HEK293 (cell line): ENCODE results near the gene TRDMT1.

ENCODE experiments used
- BCL11A ChIP-seq: fragments of 450-650 bp; formaldehyde crosslinking; IDR thresholded peaks from 2 replicates; pipeline ENCODE4 v1.5.1; 2016; ENCODE audit warnings: low read depth, missing biosample characterization, missing genetic modification characterization
- BCL11B ChIP-seq: fragments of 450-650 bp; formaldehyde crosslinking; IDR thresholded peaks from 2 replicates; pipeline ENCODE4 v1.5.1; 2016; ENCODE audit warnings: low read depth, missing biosample characterization, missing genetic modification characterization
- BCL6B ChIP-seq: fragments of 450-650 bp; formaldehyde crosslinking; IDR thresholded peaks from 2 replicates; pipeline ENCODE4 v1.5.1; 2017; ENCODE audit warnings: missing biosample characterization, missing genetic modification characterization
- EGR2 ChIP-seq: fragments of 450-650 bp; formaldehyde crosslinking; IDR thresholded peaks from 2 replicates; pipeline ENCODE4 v1.5.1; 2016; ENCODE audit warnings: low read depth, missing biosample characterization, missing genetic modification characterization
- GLI4 ChIP-seq: fragments of 450-650 bp; formaldehyde crosslinking; IDR thresholded peaks from 2 replicates; pipeline ENCODE4 v1.5.1; 2016; ENCODE audit warnings: missing biosample characterization, missing genetic modification characterization
- OVOL3 ChIP-seq: fragments of 450-650 bp; formaldehyde crosslinking; IDR thresholded peaks from 2 replicates; pipeline ENCODE4 v1.5.1; 2016; ENCODE audit warnings: missing biosample characterization, missing genetic modification characterization
- PBX3 ChIP-seq: sonication (generic); formaldehyde crosslinking; IDR thresholded peaks from 2 replicates; pipeline ENCODE4 v1.8.1; 2022; ENCODE audit warnings: mild to moderate bottlenecking, moderate library complexity, missing genetic modification reagents
- SCRT2 ChIP-seq: fragments of 450-650 bp; formaldehyde crosslinking; IDR thresholded peaks from 2 replicates; pipeline ENCODE4 v1.5.1; 2016; ENCODE audit warnings: missing biosample characterization, missing genetic modification characterization
- SETDB1 ChIP-seq: IDR thresholded peaks from one replicate; pipeline ENCODE4 v1.6.1; 2017; ENCODE audit warnings: mild to moderate bottlenecking, low read length, moderate library complexity, mixed read lengths; ENCODE audit not compliant: insufficient read length
- YY2 ChIP-seq: fragments of 450-650 bp; formaldehyde crosslinking; IDR thresholded peaks from 2 replicates; pipeline ENCODE4 v1.5.1; 2016; ENCODE audit warnings: missing biosample characterization, missing genetic modification characterization
- ZBTB17 ChIP-seq: fragments of 450-650 bp; formaldehyde crosslinking; IDR thresholded peaks from 2 replicates; pipeline ENCODE4 v1.5.1; 2016; ENCODE audit warnings: missing biosample characterization, missing genetic modification characterization
- ZBTB21 ChIP-seq: fragments of 450-650 bp; formaldehyde crosslinking; IDR thresholded peaks from 2 replicates; pipeline ENCODE4 v1.5.1; 2017; ENCODE audit warnings: missing biosample characterization, missing genetic modification characterization
- ZBTB49 ChIP-seq: fragments of 450-650 bp; formaldehyde crosslinking; IDR thresholded peaks from 2 replicates; pipeline ENCODE4 v1.5.1; 2016; ENCODE audit warnings: missing biosample characterization, missing genetic modification characterization, low read depth
- ZFHX2 ChIP-seq: fragments of 450-650 bp; formaldehyde crosslinking; conservative IDR thresholded peaks from 2 replicates; pipeline ENCODE4 v1.5.1; 2016; ENCODE audit warnings: missing biosample characterization, missing genetic modification characterization
- ZFP69B ChIP-seq: fragments of 450-650 bp; formaldehyde crosslinking; IDR thresholded peaks from 2 replicates; pipeline ENCODE4 v1.5.1; 2016; ENCODE audit warnings: missing biosample characterization, missing genetic modification characterization
- ZNF169 ChIP-seq: fragments of 450-650 bp; formaldehyde crosslinking; IDR thresholded peaks from 2 replicates; pipeline ENCODE4 v1.5.1; 2016; ENCODE audit warnings: missing biosample characterization, missing genetic modification characterization
- ZNF214 ChIP-seq: fragments of 450-650 bp; formaldehyde crosslinking; IDR thresholded peaks from 2 replicates; pipeline ENCODE4 v1.5.1; 2017; ENCODE audit warnings: missing biosample characterization, mild to moderate bottlenecking, missing genetic modification characterization, borderline replicate concordance
- ZNF302 ChIP-seq: fragments of 450-650 bp; formaldehyde crosslinking; IDR thresholded peaks from 2 replicates; pipeline ENCODE4 v1.5.1; 2016; ENCODE audit warnings: missing biosample characterization, missing genetic modification characterization, low read depth
- ZNF311 ChIP-seq: fragments of 450-650 bp; formaldehyde crosslinking; IDR thresholded peaks from 2 replicates; pipeline ENCODE4 v1.5.1; 2017; ENCODE audit warnings: missing biosample characterization, missing genetic modification characterization, borderline replicate concordance
- ZNF37A ChIP-seq: fragments of 450-650 bp; IDR thresholded peaks from 2 replicates; pipeline ENCODE4 v1.5.1; 2018; ENCODE audit warnings: missing biosample characterization, missing genetic modification characterization
- ZNF48 ChIP-seq: fragments of 450-650 bp; formaldehyde crosslinking; IDR thresholded peaks from 2 replicates; pipeline ENCODE4 v1.5.1; 2016; ENCODE audit warnings: missing biosample characterization, missing genetic modification characterization
- ZNF561 ChIP-seq: fragments of 450-650 bp; IDR thresholded peaks from 2 replicates; pipeline ENCODE4 v1.5.1; 2018; ENCODE audit warnings: missing biosample characterization, missing genetic modification characterization, borderline replicate concordance
- ZNF654 ChIP-seq: fragments of 450-650 bp; formaldehyde crosslinking; IDR thresholded peaks from 2 replicates; pipeline ENCODE4 v1.5.1; 2016; ENCODE audit warnings: low read depth, missing biosample characterization, missing genetic modification characterization
- ZNF768 ChIP-seq: fragments of 450-650 bp; formaldehyde crosslinking; IDR thresholded peaks from 2 replicates; pipeline ENCODE4 v1.5.1; 2018; ENCODE audit warnings: missing biosample characterization, mild to moderate bottlenecking, missing genetic modification characterization
- ZNF776 ChIP-seq: fragments of 450-650 bp; formaldehyde crosslinking; IDR thresholded peaks from 2 replicates; pipeline ENCODE4 v1.5.0; 2017; ENCODE audit warnings: missing biosample characterization, missing genetic modification characterization, borderline replicate concordance
- ZNF777 ChIP-seq: fragments of 450-650 bp; formaldehyde crosslinking; IDR thresholded peaks from 2 replicates; pipeline ENCODE4 v1.5.1; 2017; ENCODE audit warnings: missing biosample characterization, missing genetic modification characterization, borderline replicate concordance
- ZSCAN5A ChIP-seq: fragments of 450-650 bp; formaldehyde crosslinking; IDR thresholded peaks from 2 replicates; pipeline ENCODE4 v1.5.1; 2016; ENCODE audit warnings: missing biosample characterization, missing genetic modification characterization
- TF ChIP-seq, protein P1 (sequence below): fragments of 450-650 bp; formaldehyde crosslinking; IDR thresholded peaks from 2 replicates; pipeline ENCODE4 v1.5.0; 2017; ENCODE audit warnings: missing biosample characterization, missing genetic modification characterization, borderline replicate concordance
- TF ChIP-seq, protein P2 (sequence below): fragments of 450-650 bp; formaldehyde crosslinking; IDR thresholded peaks from 2 replicates; pipeline ENCODE4 v1.5.1; 2017; ENCODE audit warnings: missing biosample characterization, missing genetic modification characterization

Gene TRDMT1

DNA sequence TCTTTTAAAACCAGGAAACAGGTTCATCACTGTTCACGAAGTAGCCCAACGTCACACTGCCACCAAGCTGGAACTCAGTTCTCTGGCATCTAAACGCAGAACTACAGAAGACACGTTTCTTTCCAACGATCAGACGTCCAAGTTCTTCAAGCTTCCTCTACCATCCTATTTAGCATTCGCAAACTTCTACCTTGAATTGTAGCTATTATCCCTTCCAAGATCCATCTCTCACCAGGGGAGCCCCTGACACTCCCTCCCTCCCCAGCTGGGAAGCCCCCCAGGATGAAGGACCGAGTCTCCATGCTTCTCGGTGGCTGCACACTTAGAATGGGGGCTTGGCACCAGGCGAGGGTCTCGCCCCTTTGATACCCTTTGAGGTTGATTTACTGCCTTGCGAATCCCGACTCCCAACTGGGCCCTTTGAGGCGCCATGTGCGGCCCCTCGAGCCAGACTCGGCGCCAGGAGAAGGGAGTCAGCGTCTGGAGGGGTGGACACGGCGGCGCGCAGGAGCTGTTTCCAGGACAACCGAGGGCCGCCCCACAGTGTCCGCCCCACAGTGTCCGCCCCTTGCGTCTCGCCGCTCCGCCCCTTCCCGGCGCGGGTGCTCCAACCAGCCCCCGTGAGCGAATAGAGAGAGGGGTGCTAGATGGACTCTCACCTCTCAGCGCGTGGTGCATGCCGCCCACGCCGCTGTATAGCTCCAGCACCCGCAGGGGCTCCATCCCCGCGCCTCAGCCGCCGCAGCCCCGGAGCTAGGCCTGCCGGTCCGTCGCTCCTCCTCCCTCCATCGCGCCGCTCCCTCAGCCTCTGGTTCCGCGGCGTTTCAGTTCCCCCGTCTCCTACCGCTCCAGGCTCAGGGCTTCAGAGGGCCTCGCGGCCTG is at the start of gene TRDMT1 (continued):
- peak; percentile 88 for TF ChIP-seq ZBTB17
- peak; percentile 94 for TF ChIP-seq OVOL3
- no peak for TF ChIP-seq BCL11B (tag by site-specific recombination)
- TF ChIP-seq ZNF48 (tag by site-specific recombination): no peak
- peak; percentile 98 for TF ChIP-seq ZNF561
- no peak for TF ChIP-seq ZBTB49
- no peak for TF ChIP-seq ZNF37A (tag by site-specific recombination)
- TF ChIP-seq ZNF654: no peak
- TF ChIP-seq ZNF777: no peak
- peak; percentile 59; the same call in 1 of the 2 replicates for TF ChIP-seq BCL11A
- TF ChIP-seq ZNF302: peak; percentile 89; the same call in 1 of the 2 replicates
- peak; percentile 89 for TF ChIP-seq YY2
- no peak for TF ChIP-seq ZNF311 (tag by site-specific recombination)
- peak; percentile 71 for TF ChIP-seq ZBTB21 (tag by site-specific recombination)
- peak; percentile 62; the same call in 1 of the 2 replicates for TF ChIP-seq PBX3 (CRISPR knock-in tag)
- TF ChIP-seq ZSCAN5A (tag by site-specific recombination): peak; percentile 99
- TF ChIP-seq SETDB1: no peak
- TF ChIP-seq BCL6B (tag by site-specific recombination): no peak
- no peak for TF ChIP-seq ZNF169 (tag by site-specific recombination)
- peak; percentile 94 for TF ChIP-seq ZFHX2 (tag by site-specific recombination)
- TF ChIP-seq, protein P1, sequence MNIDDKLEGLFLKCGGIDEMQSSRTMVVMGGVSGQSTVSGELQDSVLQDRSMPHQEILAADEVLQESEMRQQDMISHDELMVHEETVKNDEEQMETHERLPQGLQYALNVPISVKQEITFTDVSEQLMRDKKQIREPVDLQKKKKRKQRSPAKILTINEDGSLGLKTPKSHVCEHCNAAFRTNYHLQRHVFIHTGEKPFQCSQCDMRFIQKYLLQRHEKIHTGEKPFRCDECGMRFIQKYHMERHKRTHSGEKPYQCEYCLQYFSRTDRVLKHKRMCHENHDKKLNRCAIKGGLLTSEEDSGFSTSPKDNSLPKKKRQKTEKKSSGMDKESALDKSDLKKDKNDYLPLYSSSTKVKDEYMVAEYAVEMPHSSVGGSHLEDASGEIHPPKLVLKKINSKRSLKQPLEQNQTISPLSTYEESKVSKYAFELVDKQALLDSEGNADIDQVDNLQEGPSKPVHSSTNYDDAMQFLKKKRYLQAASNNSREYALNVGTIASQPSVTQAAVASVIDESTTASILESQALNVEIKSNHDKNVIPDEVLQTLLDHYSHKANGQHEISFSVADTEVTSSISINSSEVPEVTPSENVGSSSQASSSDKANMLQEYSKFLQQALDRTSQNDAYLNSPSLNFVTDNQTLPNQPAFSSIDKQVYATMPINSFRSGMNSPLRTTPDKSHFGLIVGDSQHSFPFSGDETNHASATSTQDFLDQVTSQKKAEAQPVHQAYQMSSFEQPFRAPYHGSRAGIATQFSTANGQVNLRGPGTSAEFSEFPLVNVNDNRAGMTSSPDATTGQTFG (tag by site-specific recombination): no peak
- TF ChIP-seq SCRT2: no peak
- no peak; the same call in 1 of the 2 replicates for TF ChIP-seq ZNF768 (tag by site-specific recombination)
- TF ChIP-seq ZNF214: no peak
- no peak for TF ChIP-seq ZNF776
- TF ChIP-seq ZFP69B: peak; percentile 90
- peak; percentile 97 for TF ChIP-seq GLI4 (tag by site-specific recombination)
- peak; percentile 88 for TF ChIP-seq EGR2 (tag by site-specific recombination)
- TF ChIP-seq, protein P2, sequence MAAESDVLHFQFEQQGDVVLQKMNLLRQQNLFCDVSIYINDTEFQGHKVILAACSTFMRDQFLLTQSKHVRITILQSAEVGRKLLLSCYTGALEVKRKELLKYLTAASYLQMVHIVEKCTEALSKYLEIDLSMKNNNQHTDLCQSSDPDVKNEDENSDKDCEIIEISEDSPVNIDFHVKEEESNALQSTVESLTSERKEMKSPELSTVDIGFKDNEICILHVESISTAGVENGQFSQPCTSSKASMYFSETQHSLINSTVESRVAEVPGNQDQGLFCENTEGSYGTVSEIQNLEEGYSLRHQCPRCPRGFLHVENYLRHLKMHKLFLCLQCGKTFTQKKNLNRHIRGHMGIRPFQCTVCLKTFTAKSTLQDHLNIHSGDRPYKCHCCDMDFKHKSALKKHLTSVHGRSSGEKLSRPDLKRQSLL (tag by site-specific recombination): peak; percentile 100
